Measurements from ENCODE around the gene FGFR4.
A peak's percentile ranks its signal among the peaks of the same experiment; 100 is the strongest.

FGFR4 gene

GRCh38 chr5:177070536-177071191 is 16.1 kb upstream of the FGFR4 start:
- no peak for TF ChIP-seq CTCF (IDR thresholded peaks at IDR 0.05; ENCODE audit: low read depth, low read length)
- no peak for DNase-seq (ENCODE audit: extremely low read depth, low read depth)

DNA sequence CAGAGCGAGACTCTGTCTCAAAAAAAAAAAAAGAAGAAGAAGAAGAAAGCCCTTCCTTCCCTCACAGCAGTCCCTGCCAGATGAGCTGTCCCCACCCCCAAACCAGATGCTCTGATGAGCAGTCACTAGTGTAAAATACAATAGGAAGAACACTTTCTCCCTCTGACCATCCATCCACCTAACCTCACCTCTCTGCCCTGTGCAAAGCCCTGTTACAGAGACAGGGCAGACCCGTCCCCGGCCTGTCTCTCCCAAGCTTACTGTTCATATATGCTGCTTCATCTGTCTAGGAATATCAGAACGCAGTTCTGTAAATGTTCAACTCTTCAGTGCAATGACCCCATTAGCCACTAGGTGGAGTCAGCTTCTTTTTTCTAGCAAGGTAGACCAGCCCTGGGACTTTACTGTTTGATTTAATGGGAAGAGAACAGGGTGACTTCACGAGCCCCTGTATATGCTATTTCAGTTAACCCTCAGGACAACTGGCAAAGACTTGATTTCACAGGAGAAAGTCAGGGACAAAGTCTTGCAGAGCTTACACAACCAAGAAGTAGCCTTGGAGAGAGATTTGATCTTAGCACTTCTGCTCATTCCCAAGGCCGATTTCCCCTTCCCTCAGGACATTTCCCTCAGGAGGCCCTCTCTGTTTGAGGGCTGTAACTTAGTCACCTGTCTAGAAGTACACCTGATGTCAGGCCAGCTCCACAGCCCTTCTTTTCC is 14.9 kb upstream of the FGFR4 start:
- DNase-seq (ENCODE audit: extremely low read depth, low read depth): peak; percentile 49
- peak; percentile 94 for TF ChIP-seq CTCF (IDR thresholded peaks at IDR 0.05; ENCODE audit: low read depth, low read length)

DNA sequence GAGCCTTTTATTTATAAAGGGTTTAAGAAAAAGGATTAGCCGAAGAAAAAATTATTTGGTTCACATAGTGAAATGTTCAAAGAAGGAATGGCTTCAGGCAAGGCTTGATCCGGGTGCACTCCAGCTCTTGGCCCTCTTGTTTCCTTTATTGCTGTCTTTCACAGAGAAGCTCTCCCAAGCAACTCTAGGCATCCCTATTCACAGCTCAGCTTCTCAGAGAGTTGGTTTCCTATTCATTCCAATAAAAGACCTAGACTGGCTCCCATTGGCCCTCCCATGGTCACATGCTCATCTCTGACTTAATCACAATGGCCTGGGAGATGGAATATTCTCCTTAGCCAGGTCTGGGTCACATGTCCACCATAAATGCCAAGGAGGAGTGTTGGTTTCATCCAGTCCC is 9.4 kb upstream of the FGFR4 start:
- no peak for DNase-seq (ENCODE audit: extremely low read depth, low read depth)
- no peak for TF ChIP-seq CTCF (IDR thresholded peaks at IDR 0.05; ENCODE audit: low read depth, low read length)

- no peak for TF ChIP-seq CTCF (IDR thresholded peaks at IDR 0.05; ENCODE audit: low read depth, low read length)
- no peak for DNase-seq (ENCODE audit: extremely low read depth, low read depth)
These were observed 7.1 kb upstream of the FGFR4 start for GRCh38 chr5:177079606-177080005.

- no peak for TF ChIP-seq CTCF (IDR thresholded peaks at IDR 0.05; ENCODE audit: low read depth, low read length)
- no peak for DNase-seq (ENCODE audit: extremely low read depth, low read depth)
These were observed 6.5 kb upstream of the FGFR4 start for GRCh38 chr5:177080265-177080664.

DNA sequence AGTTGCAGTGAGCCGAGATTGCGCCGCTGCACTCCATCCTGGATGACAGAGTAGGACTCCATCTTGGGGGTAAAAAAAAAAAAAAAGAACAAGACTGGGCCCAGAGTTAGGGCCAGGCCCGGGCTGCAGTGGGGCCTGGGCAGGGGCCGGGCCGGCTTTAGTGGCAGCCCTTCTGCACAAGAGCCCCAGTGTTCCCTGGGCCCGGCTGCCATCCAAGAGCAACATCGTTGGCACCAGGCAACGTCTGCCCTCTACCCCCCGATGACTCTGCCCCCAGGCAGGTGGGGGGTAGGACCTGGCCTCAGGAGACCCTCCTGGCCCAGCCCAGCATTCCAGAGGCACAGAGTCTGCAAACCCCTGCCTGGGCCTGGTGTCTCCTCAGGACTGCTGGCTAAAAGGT is 4.9 kb upstream of the FGFR4 start:
- DNase-seq (ENCODE audit: extremely low read depth, low read depth): no peak
- TF ChIP-seq CTCF (IDR thresholded peaks at IDR 0.05; ENCODE audit: low read depth, low read length): no peak

- no peak for DNase-seq (ENCODE audit: extremely low read depth, low read depth)
- no peak for TF ChIP-seq CTCF (IDR thresholded peaks at IDR 0.05; ENCODE audit: low read depth, low read length)
These were observed 3.4 kb upstream of the FGFR4 start for GRCh38 chr5:177083357-177083756.
